ENCODE measurements around the gene PPM1H. TPM values are rescaled to one million over a fixed set of nuclear protein-coding genes. Genes with fewer than 3 reads are reported as not detected.

The PPM1H gene
- polyA plus RNA-seq, 1 donor from 2014 or later, result not detected

DNA sequence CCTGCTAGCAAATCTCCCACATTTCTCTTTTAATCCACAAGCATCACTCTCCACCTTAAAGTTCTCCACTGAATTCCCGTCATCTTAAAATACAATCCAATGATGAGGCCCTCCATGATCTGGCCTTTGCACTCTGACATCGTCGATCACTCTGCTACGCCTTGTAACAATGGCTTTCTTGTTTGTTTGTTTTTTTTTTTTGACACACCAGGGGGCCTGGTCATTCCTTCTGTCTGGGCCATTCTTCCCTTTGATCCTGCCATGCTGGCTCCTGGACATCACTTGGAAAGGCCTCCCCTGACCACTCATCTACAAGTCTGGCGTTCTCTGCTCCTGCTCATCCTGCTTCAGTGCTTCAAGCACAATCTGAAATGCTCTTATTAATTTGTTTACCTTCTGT is 233.5 kb downstream of the PPM1H start:
- no peaks in the 10 kb centered on the region for H3K36me3 Mint-ChIP-seq

DNA sequence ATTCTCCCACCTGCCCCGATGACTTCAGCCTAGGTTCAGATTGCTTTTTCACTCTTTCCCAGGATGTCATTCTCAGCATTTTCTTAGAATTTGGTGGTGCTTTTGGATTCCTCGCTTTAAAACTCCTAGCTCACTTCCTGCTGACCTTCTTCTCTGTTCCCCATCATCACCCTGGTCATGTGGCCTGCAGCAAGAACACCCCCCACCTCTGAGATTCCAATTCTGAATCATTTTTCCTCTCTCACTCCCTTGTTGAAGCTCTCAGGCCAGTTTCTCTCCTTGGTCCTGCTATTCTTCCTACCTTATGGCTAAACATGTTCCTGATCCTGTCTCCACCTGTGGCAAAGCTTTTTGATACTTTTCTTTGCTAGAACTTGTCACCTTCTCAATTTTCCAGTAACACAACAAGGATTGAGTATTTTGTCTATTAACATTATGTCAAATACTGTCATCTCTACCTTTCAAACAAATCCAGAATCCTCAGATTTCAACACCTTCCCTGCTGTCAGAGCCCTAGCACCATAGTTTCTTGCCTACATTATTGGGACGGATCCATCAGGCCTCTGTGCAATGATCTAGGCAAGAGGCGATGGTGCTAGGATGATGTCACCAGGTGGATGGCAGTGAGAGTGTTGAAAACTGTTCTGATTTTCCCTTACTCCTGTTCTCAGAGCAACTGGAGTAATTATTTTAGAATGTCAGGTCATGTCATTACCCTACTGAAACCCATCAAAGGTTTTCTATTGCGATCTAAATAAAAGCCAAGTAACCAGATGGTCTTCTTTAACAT is 234.7 kb downstream of the PPM1H start:
- Mint-ChIP-seq H3K27ac (no peak overlapping the region), H3K4me1 (no peaks in the 10 kb centered on the region), H3K27me3 (peaks cover 10% of the 10 kb centered on the region), H3K36me3 (no peaks in the 10 kb centered on the region), H3K4me3 (no peak overlapping the region), H3K9me3 (no peaks in the 10 kb centered on the region)

More for the DNA sequence above, 233.5 kb downstream of the PPM1H start:
- H3K9me3 Mint-ChIP-seq, result no peaks in the 10 kb centered on the region
- no peaks in the 10 kb centered on the region for H3K4me1 Mint-ChIP-seq
- H3K27ac Mint-ChIP-seq, result no peak overlapping the region
- H3K27me3 Mint-ChIP-seq, result peaks cover 10% of the 10 kb centered on the region
- no peak overlapping the region for H3K4me3 Mint-ChIP-seq

GRCh38 chr12:62698701-62699101 is 236.2 kb downstream of the PPM1H start:
- H3K4me1 Mint-ChIP-seq, result no peaks in the 10 kb centered on the region
- H3K4me3 Mint-ChIP-seq, result no peak overlapping the region
- no peaks in the 10 kb centered on the region for H3K9me3 Mint-ChIP-seq
- H3K36me3 Mint-ChIP-seq, result no peaks in the 10 kb centered on the region
- H3K27ac Mint-ChIP-seq, result no peak overlapping the region
- H3K27me3 Mint-ChIP-seq, result peaks cover 7% of the 10 kb centered on the region

DNA sequence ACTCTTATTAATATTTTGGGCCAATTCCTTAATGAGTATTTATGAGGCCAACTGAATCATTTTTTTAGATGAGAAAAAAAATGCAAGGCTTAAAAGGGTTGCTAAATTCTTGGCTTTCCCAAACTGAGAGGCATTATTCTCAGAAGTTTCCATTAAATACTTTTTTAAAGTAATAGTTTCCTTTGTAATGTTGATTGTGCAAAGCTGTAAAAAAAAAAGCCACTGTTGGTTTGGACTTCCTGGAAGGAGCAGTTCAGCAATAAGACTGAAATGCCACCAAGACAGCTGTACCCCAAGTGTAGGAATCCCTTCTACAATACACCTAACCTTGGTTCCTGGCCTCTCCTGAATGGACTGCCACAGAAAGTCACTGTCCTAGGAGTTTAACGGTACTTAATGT is 237.1 kb downstream of the PPM1H start:
- no peak overlapping the region for H3K27ac Mint-ChIP-seq
- peaks cover 4% of the 10 kb centered on the region for H3K27me3 Mint-ChIP-seq
- no peaks in the 10 kb centered on the region for H3K9me3 Mint-ChIP-seq
- no peaks in the 10 kb centered on the region for H3K36me3 Mint-ChIP-seq
- H3K4me3 Mint-ChIP-seq, result no peak overlapping the region
- no peaks in the 10 kb centered on the region for H3K4me1 Mint-ChIP-seq

DNA sequence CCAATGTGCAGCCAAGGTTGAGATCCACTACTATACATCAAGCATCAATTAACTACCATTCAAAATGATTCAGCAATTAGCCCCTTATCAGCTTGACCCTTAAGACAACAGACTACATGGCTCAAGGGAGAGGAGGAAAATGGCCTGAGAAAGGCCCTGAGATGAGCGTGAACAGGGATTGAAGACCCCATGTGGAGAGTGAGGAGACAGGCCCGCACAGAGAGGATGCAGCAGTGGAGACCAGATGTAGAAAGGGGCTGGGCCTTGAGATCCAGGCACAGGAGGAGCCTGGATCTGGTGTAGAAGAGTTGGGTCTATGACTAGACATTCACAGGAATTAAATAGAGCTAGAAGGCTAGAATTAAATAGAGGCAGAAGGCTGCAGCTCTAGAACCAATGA is 239.3 kb downstream of the PPM1H start:
- Mint-ChIP-seq H3K9me3 (no peaks in the 10 kb centered on the region), H3K36me3 (no peaks in the 10 kb centered on the region)

DNA sequence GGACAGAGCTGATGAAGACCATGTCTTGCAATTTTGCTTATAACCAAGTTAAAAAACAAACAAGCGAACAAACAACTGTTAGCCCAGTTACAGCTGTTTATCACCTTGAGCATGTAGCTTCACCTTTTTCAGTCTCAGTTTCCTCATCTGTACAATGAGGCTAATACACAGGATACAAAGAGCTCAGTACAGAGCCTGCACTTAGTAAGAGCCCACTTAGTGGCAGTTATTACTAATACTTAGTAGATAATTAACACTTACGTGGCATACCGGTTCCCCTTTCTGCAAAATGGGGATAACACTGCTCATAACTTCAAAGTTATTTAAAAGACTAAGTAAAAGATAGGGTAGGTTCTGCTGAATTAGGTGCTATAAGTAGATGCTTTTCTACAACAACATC is 240.3 kb downstream of the PPM1H start:
- no peak overlapping the region for H3K4me3 Mint-ChIP-seq

More for the DNA sequence above, 239.3 kb downstream of the PPM1H start:
- no peaks in the 10 kb centered on the region for H3K27me3 Mint-ChIP-seq
- no peak overlapping the region for H3K4me3 Mint-ChIP-seq
- H3K4me1 Mint-ChIP-seq, result no peaks in the 10 kb centered on the region
- H3K27ac Mint-ChIP-seq, result no peak overlapping the region

DNA sequence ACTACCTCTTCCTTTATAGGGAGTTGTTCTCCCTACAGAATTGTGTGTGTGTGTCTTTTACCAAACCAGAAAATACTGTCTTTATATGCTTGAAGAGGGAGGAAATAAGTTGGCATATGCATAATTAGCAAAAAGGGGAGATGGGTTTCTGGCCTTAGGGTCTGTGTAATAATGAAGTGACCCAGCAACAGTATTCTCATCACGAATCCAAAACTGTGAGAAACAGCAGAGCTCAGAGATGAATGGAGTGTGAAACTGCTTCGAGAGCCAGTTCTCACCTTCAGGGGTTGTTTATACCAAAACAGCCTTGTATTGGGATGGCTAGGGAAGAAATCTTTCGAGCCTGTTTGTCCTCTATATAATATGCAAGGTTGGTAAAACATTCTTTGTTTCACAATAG is 240.8 kb downstream of the PPM1H start:
- Mint-ChIP-seq H3K4me1 (no peaks in the 10 kb centered on the region), H3K27me3 (no peaks in the 10 kb centered on the region), H3K9me3 (peaks cover 0 to 1% (median 0%) of the 10 kb centered on the region in 3 donors), H3K36me3 (no peaks in the 10 kb centered on the region), H3K4me3 (no peak overlapping the region), H3K27ac (no peak overlapping the region)

More for the DNA sequence above, 240.3 kb downstream of the PPM1H start:
- no peak overlapping the region for H3K27ac Mint-ChIP-seq
- H3K9me3 Mint-ChIP-seq, result no peaks in the 10 kb centered on the region
- H3K36me3 Mint-ChIP-seq, result no peaks in the 10 kb centered on the region
- H3K4me1 Mint-ChIP-seq, result no peaks in the 10 kb centered on the region
- H3K27me3 Mint-ChIP-seq, result no peaks in the 10 kb centered on the region

GRCh38 chr12:62693376-62694050 is 241.4 kb downstream of the PPM1H start:
- no peaks in the 10 kb centered on the region for H3K36me3 Mint-ChIP-seq
- no peaks in the 10 kb centered on the region for H3K4me1 Mint-ChIP-seq
- no peaks in the 10 kb centered on the region for H3K27me3 Mint-ChIP-seq
- no peak overlapping the region for H3K27ac Mint-ChIP-seq
- no peak overlapping the region for H3K4me3 Mint-ChIP-seq
- H3K9me3 Mint-ChIP-seq, result peaks cover 0 to 1% (median 0%) of the 10 kb centered on the region in 3 donors

- Mint-ChIP-seq H3K9me3 (peaks cover 0 to 1% (median 0%) of the 10 kb centered on the region in 3 donors), H3K4me3 (no peak overlapping the region), H3K36me3 (no peaks in the 10 kb centered on the region), H3K27me3 (no peaks in the 10 kb centered on the region), H3K27ac (no peak overlapping the region), H3K4me1 (no peaks in the 10 kb centered on the region)
Measured at GRCh38 chr12:62692884-62693283, 242.1 kb downstream of the PPM1H start.

- Mint-ChIP-seq H3K27ac (no peak overlapping the region), H3K4me3 (no peak overlapping the region), H3K27me3 (no peaks in the 10 kb centered on the region), H3K4me1 (no peaks in the 10 kb centered on the region), H3K9me3 (peaks cover 0 to 1% (median 0%) of the 10 kb centered on the region in 3 donors), H3K36me3 (no peaks in the 10 kb centered on the region)
Measured at GRCh38 chr12:62691309-62691708, 243.6 kb downstream of the PPM1H start.

DNA sequence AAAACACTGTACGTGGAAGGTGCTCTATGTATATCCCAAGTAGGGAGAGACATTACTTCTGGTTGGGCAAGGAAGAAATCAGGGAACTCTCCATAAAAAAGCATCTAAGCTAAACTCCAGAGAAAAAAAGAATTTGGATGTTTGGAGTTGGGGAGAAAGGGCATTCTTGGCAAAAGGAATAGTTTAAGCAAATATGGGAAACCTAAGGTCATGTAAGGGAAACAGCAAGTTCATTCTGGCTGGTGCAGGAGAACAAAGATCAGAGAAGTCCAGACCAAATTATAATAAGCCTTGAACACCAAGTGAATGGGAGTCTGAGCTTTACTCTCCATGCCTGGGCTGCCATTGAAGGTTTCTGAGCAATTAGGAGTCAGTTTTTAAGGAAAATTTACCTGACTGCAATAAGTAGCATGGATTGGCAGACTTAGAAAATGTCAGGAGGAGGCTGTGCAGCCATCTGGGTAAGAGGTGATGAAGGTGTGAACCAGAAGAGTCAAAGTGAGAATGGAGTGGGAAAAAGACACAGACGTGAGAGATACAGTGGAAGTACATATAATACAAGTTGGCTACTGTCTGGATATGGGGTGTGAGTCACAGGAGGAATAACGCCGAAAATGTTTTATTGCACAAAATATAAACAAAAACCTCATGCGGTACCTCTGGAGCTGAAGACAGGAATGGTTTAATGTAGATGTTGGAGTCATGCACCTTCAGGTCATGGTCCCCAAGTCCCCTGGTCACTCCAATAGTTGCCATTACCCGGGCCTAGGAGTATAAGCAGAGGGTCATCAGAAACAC is 245.7 kb downstream of the PPM1H start:
- no peaks in the 10 kb centered on the region for H3K4me1 Mint-ChIP-seq
- H3K27ac Mint-ChIP-seq, result no peak overlapping the region
- H3K9me3 Mint-ChIP-seq, result peaks cover 0 to 1% (median 0%) of the 10 kb centered on the region in 3 donors
- no peaks in the 10 kb centered on the region for H3K27me3 Mint-ChIP-seq
- H3K4me3 Mint-ChIP-seq, result no peak overlapping the region
- H3K36me3 Mint-ChIP-seq, result no peaks in the 10 kb centered on the region

- H3K9me3 Mint-ChIP-seq, result peaks cover 0 to 1% (median 0%) of the 10 kb centered on the region in 3 donors
- no peaks in the 10 kb centered on the region for H3K36me3 Mint-ChIP-seq
- H3K4me3 Mint-ChIP-seq, result no peak overlapping the region
- H3K4me1 Mint-ChIP-seq, result no peaks in the 10 kb centered on the region
- H3K27me3 Mint-ChIP-seq, result no peaks in the 10 kb centered on the region
- H3K27ac Mint-ChIP-seq, result no peak overlapping the region
Measured at GRCh38 chr12:62686938-62687337, 248.0 kb downstream of the PPM1H start.

- no peaks in the 10 kb centered on the region for H3K36me3 Mint-ChIP-seq
- H3K27ac Mint-ChIP-seq, result no peak overlapping the region
- peaks cover 0 to 1% (median 0%) of the 10 kb centered on the region in 3 donors for H3K9me3 Mint-ChIP-seq
- H3K4me1 Mint-ChIP-seq, result peaks cover 0 to 3% (median 2%) of the 10 kb centered on the region in 3 donors
- H3K27me3 Mint-ChIP-seq, result peaks cover 3% of the 10 kb centered on the region
- H3K4me3 Mint-ChIP-seq, result peak overlapping the region in 1 of 4 donors; percentile 34
Measured at GRCh38 chr12:62684570-62685295, 250.2 kb downstream of the PPM1H start.

DNA sequence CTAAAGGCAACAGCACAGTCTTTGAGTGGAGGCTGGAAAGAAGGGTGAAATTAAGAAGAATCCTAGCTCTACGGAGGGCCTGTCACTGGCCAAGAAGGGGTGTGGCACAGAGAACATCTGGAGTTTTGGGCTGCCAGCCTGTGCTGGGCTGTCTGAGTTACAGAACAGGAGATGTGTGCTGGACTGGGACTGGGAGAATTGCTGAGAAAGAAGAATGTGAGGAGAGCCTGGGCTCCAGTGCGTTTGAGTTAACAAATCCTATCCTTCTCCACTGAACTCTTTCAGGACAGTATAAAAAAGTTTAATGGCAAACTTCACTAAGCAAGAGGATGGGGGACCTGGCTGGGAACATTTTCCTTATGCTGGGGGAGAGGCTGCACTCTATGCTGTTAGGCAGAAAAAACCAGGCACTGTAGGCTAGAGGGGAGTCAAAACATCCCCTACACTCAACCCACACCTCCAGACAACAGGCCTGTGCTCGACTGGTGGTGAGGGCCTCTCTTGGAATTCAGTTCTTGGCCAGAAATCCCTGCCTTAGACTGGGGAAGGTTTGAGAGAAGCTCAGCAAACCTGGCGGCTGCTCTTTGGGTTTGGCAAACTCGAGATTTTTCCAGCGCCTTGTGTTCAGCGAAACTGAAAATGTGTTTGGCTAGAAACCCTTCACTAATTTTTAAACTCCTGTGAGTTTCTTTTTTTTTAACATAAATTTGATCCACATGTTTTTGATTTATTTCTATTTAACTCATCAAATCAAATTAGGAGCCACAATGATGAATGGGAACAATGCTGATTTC is 251.0 kb downstream of the PPM1H start:
- Mint-ChIP-seq H3K36me3 (no peaks in the 10 kb centered on the region), H3K27me3 (peaks cover 3% of the 10 kb centered on the region), H3K4me1 (peaks cover 0 to 3% (median 2%) of the 10 kb centered on the region in 3 donors), H3K9me3 (no peaks in the 10 kb centered on the region), H3K4me3 (no peak overlapping the region), H3K27ac (peak overlapping the region in 1 of 3 donors; percentile 55)
